G401 (cell line): ENCODE results near the gene TSC2. TPM values are rescaled to one million over a fixed set of nuclear protein-coding genes. Genes with fewer than 3 reads are reported as not detected.
A peak's percentile ranks its signal among the peaks of the same experiment; 100 is the strongest.
"Not testable (repeated sequence)": the region's sequence is repeated elsewhere in the genome, so short reads cannot be mapped to it uniquely, and the experiment has no call there.

ENCODE experiments used
- DNase-seq: peaks from one replicate; pipeline ENCODE4 v3.0.0-alpha.2; 2015; ENCODE audit warnings: low spot score
- in situ Hi-C: cut with HindIII; loops from 2 replicates; pipeline ENCODE4 v1.10.0; 2016; ENCODE audit warnings: low sequenced_read_pairs, mixed read lengths
- total RNA-seq: library from RNA; depleted of rRNA; stranded (reverse); fragments of >200 nt; shearing (Covaris generic); gene quantifications from 2 replicates; pipeline ENCODE4 v1.2.3, GENCODE V29; 2014

The TSC2 gene
- total RNA-seq, 1 experiment from 2014 or later: 36.4 TPM

- in situ Hi-C loops: no loop called here
- DNase-seq: peak; percentile 37
Observed at GRCh38 chr16:2090481-2090776, 42.6 kb downstream of the TSC2 start.

GRCh38 chr16:2090777-2091546, 43.2 kb downstream of the TSC2 start:
- DNase-seq: peak; percentile 61
- in situ Hi-C loops: no loop called here

GRCh38 chr16:2091547-2092255, 43.9 kb downstream of the TSC2 start:
- in situ Hi-C loops: no loop called here
- no peak for DNase-seq

- no peak for DNase-seq
- in situ Hi-C loops: no loop called here
Observed at GRCh38 chr16:2092256-2092620, 44.5 kb downstream of the TSC2 start.

- DNase-seq: peak; percentile 70
- in situ Hi-C loops: no loop called here
Observed at GRCh38 chr16:2092866-2093265, 45.1 kb downstream of the TSC2 start.

GRCh38 chr16:2093793-2094192, 46.0 kb downstream of the TSC2 start:
- DNase-seq: no peak

GRCh38 chr16:2095315-2095853, 47.6 kb downstream of the TSC2 start:
- peak; percentile 43 for DNase-seq

More at GRCh38 chr16:2093793-2094192, 46.0 kb downstream of the TSC2 start:
- in situ Hi-C loops: no loop called here

GRCh38 chr16:2095918-2096582, 48.3 kb downstream of the TSC2 start:
- in situ Hi-C loops: no loop called here
- DNase-seq: peak; percentile 21

More at GRCh38 chr16:2095315-2095853, 47.6 kb downstream of the TSC2 start:
- in situ Hi-C loops: no loop called here

- in situ Hi-C loops: no loop called here
- peak; percentile 18 for DNase-seq
Observed at GRCh38 chr16:2096853-2097595, 49.2 kb downstream of the TSC2 start.

- in situ Hi-C loops, DNase-seq: not testable (repeated sequence)
Observed at GRCh38 chr16:2097689-2098088, 49.9 kb downstream of the TSC2 start.

GRCh38 chr16:2101581-2101980, 53.8 kb downstream of the TSC2 start:
- in situ Hi-C loops: not testable (repeated sequence)
- DNase-seq: peak; percentile 41

- in situ Hi-C loops: no loop called here
- DNase-seq: peak; percentile 33
Observed at GRCh38 chr16:2102471-2102870, 54.7 kb downstream of the TSC2 start.

- DNase-seq, in situ Hi-C loops: not testable (repeated sequence)
Observed at GRCh38 chr16:2104464-2104863, 56.7 kb downstream of the TSC2 start.

GRCh38 chr16:2105291-2105690, 57.5 kb downstream of the TSC2 start:
- in situ Hi-C loops, DNase-seq: not testable (repeated sequence)

GRCh38 chr16:2105769-2106168, 58.0 kb downstream of the TSC2 start:
- in situ Hi-C loops: not testable (repeated sequence)

GRCh38 chr16:2106211-2106610, 58.4 kb downstream of the TSC2 start:
- in situ Hi-C loops, DNase-seq: not testable (repeated sequence)

More at GRCh38 chr16:2105769-2106168, 58.0 kb downstream of the TSC2 start:
- DNase-seq: peak; percentile 45

GRCh38 chr16:2107121-2107790, 59.5 kb downstream of the TSC2 start:
- in situ Hi-C loops, DNase-seq: not testable (repeated sequence)

GRCh38 chr16:2107791-2108125, 60.0 kb downstream of the TSC2 start:
- in situ Hi-C loops, DNase-seq: not testable (repeated sequence)
